GM18520 (cell line): ENCODE data around the gene SMYD3.
"Not testable (repeated sequence)": the region's sequence is repeated elsewhere in the genome, so short reads cannot be mapped to it uniquely, and the experiment has no call there.

Source experiments
- ATAC-seq: cut with Tn5 transposase; IDR thresholded peaks from one replicate; pipeline ENCODE4 v1.9.1; 2021; ENCODE audit not compliant: unreplicated experiment

Gene SMYD3

DNA sequence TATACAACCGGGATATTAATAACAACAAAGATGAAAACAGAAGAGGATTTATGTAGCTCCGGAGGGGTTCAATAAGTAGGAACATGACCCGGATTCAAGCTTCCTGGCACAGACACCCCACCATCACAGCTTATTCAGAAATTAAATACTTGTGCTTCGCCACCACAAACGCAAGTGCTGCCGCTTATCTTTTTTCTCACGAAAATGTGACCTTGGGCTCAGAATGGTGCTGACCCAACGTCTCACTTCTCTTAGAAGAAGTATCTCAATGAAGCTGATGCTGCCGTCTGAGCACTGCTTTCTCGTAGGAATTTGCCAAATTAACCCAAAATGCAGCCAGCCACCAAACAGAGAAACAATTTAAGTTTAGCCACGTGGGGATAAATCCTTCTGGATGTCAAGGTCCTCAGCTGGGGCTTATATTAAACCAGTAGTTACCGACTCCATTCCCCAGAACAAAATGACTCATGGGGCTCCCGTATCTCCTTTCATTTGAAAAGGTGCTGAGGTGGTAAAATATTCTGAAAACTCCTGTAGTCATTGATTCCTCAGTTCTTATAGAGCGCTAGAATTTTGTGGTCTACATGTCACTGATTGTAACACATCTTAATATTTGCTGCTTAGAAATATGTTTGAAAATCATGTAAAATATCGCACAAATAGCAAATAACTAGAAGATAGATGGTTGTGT, 466.7 kb downstream of the SMYD3 start:
- no peak for ATAC-seq

DNA sequence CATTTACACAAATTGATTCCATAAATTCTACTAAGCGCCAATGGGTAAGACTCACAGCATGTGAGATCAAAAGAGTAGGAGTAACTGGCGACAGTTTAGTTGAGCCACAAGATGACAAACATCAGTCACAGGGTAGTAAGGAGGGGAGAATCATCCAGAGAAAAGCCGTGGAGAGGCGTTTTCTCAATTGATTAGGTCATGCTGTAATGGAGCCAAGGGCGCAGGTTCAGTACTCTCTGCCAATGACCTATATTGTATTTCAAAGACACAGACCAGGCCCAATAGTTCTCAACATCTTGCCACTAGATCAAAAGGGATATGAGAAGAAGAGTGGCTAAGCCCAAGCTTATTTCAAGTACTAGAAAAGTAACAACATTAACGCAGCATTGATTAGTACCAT, 467.5 kb downstream of the SMYD3 start:
- ATAC-seq = no peak

DNA sequence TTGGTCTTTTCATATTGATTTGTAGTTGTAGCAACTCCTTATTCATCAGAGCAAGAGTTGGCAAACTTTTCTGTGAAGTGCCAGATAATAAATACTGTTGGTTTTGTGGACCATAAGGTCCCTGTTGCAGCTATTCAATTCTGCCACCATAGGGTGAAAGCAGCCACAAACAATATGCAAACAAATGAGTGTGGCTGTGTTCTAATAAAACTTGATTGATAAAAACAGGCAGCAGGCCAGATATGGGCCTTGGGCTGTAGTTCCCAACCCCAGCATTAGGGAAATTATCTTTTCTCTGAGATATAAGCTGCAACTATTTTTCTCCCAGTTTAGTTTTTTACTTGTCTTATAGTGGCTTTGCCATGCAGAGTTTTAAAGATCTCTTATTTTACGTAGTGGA, 469.2 kb downstream of the SMYD3 start:
- ATAC-seq = no peak

- no peak for ATAC-seq
Observed at GRCh38 chr1:246036175-246036574, 470.9 kb downstream of the SMYD3 start.

- ATAC-seq = no peak
Observed at GRCh38 chr1:246035060-246035541, 472.0 kb downstream of the SMYD3 start.

DNA sequence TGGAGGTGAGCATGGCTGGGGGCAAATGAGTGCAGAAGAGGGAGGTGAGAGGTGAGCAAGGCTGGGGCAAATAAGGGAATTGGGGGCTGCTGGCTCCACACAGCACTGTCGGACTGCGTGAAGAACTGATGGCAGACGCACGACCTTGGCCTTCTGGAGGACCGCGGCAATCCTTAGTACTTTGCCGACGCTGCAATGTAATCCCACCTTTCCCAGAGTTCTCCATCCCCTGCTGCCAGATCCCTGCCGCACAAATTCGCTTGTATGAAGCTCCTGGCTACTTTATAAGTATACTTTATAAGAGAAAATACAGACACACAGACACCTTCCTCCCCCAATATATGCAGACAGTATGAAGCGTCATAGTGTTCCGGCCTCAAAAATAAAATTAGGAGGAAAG, 472.4 kb downstream of the SMYD3 start:
- ATAC-seq = no peak

- ATAC-seq = no peak
Observed at GRCh38 chr1:246032984-246033383, 474.1 kb downstream of the SMYD3 start.

DNA sequence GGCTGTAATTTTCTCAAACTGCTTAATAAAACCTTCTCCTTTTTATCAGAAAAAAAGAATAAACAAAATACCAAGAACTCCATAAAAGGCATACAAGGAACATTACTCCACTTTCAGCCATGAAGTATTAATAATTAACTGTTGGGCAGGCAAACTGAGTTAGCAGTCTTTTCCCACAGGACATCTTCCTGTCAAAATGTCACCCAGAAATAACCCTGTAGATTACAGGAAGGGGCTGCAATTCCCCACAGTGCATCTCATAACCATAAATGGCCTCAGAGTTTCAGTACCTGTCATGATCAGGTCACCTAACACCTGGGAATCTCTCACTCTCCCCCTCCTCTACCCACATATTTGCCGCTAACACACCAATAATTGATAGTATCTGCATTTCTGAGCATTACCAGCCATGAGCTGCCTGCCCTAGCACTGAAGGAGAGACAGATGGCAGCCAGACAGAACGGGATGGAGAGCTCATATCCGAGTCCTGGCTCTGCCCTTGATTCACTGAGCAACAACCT, 475.0 kb downstream of the SMYD3 start:
- no peak for ATAC-seq

GRCh38 chr1:246029616-246030015, 477.5 kb downstream of the SMYD3 start:
- no peak for ATAC-seq

- ATAC-seq = not testable (repeated sequence)
Observed at GRCh38 chr1:246024118-246024517, 483.0 kb downstream of the SMYD3 start.

- peak; percentile 63 for ATAC-seq
Observed at GRCh38 chr1:246020211-246020954, 486.7 kb downstream of the SMYD3 start.

GRCh38 chr1:246018146-246018545, 488.9 kb downstream of the SMYD3 start:
- ATAC-seq = no peak

DNA sequence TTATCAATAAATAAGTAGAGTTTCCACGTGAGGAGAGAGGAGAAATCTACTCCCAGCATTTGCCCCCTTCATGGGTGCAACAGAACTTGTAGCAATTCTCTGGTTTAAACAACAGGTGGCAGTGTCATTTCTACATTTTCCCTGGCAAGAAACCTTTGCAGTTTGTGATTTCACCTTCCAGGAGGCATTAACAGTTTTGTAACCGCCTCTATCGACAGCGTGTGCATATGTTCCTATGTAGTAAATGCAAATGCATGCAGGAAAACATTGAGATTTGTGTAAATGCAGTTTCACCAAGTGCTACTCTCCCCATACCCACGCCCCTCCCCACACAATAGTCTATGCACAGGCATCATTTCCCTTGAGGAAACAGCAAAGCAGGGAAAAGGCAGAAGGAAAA, 494.7 kb downstream of the SMYD3 start:
- ATAC-seq = no peak

DNA sequence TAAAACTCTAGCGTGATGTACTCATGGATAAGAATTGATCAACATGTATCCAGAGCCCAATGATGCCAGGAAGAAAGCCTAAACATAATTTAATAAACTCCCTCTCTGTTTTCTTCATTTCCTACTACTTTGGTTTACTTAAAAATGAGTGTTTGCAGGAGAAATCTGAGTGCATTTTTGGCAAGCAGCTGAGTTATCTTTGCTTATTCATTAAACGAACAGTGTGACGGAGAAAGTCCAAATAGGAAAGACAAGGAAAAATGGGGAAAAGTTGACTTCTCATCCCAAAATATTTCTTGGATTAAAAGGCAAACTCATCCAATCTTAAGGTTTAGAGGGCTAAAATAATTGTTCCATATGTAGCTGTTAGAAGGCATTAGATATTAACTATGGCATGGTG, 496.7 kb downstream of the SMYD3 start:
- no peak for ATAC-seq

GRCh38 chr1:246008363-246008831, 498.7 kb downstream of the SMYD3 start:
- no peak for ATAC-seq

DNA sequence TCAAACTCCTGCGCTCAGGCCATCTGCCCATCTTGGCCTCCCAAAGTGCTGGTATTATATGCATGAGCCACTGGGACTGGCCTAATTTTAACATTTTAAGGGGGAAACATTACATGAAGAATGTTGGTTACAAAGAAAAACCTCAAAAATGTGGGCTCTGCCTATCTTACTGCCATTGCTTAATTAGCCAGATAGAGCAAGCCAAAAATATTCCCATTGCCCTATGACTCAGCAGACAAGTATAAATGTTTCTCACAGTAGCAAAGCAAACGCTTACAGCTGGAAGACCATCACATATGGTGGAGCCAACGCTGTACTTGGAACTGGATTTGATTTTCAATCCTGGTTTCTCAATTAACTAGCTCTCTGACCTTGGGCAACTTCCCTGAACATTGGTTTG, 502.0 kb downstream of the SMYD3 start:
- no peak for ATAC-seq

GRCh38 chr1:246004301-246004700, 502.8 kb downstream of the SMYD3 start:
- ATAC-seq = no peak

DNA sequence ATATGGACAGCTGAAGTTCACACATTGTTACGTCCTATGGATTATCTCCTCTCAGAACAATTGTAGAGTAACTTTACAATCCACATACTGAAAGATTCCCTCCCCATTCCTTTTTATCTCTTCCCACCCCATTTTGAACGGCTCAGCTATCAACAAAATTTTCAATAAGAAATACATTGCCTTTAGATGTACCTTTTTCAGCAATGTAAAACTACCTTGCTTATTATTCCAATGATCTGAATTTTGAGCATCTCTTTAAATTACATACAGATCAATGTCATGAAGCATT, 503.7 kb downstream of the SMYD3 start:
- no peak for ATAC-seq

DNA sequence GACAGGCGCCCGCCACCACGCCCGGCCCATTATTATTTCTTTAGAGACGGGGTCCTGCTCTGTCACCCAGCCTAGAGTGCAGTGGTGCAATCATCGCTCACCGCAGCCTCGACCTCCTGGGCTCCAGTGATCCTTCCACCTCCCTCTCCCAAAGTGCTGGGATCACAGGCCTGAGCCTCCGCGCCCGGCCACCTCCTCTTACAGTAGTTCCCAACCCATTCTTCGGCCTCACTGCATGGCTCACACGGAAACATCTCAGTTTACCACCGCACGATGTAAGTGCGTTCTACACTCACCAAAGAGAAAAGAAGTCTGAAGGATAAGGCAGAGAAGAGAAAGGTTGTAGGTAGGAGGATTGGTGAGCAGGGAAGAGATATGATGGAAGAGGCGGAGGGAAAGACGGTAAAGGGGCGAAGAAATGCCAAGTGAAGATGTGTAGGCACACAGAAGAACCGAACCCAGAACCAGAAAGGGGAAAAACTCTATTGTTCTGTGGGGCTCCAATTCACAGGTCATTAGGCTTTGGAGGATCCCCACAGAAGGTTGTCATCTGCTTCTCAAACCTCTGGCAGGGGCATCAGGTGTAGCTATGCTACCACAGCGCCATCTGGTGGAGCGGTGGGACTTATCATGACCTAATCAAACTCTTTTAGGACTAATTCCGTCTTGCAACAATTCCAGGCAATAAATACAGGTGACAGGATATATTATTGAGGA, 504.2 kb downstream of the SMYD3 start:
- ATAC-seq = no peak

DNA sequence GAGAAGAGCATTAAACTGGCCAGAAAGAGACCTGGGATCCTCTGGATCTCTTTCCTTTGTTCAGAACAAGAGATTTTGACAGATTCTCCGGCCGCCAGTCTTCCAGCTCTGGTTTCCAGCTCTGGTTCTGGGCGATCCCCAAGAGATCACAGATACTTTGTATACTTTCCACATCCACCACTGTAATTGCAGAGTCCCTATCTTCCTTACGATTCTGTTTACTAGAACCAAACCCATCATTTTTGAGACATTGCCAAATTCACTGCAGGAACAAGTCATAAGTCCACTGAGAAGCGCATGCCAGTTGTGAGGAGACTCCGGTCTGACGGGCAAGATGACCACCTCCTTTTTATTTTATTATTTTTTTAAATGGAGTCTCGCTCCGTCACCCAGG, 505.2 kb downstream of the SMYD3 start:
- ATAC-seq = no peak

DNA sequence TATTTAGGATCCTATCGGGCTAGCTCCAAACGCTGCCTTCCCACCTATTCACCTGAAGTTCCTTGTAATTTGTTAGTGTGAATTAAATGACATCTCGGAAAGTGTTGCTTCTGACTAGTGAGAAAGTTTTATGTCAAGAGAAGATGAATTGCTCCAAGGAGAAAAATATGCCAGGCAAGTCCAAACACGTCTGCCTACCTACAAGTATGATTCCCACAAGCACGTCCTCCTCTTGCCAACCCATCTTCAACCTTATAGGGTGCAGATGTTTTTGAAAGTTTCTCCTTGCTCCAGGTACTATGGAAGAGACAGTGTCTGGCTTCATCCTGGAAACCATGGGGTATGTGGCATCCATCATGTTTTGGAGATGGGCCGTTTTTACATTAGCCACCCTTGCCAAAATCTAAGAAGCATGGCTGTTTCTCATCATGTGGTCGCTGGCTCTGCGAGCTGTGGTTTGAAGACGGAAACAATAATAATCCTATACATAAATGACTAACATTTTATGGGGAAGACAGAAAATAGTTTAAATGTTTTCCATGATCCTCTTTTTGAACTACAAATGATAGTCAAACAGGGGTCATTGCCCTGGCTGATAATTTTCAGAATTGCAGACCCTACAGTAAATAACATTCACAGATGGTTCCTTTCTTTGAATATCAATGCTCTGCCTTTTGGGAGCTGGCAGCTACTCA, 505.8 kb downstream of the SMYD3 start:
- no peak for ATAC-seq
